Hepatocyte (in vitro differentiated cells): ENCODE data around the gene DNAAF3.

Experiments
- CTCF ChIP-seq: fragments of 200-600 bp; sonication (generic); IDR thresholded peaks from 2 replicates; pipeline ENCODE4 v1.5.1; 2016; ENCODE audit warnings: antibody characterized with exemption, mild to moderate bottlenecking; ENCODE audit not compliant: poor library complexity
- EZH2 ChIP-seq: fragments of 200-600 bp; sonication (generic); IDR thresholded peaks from 2 replicates; pipeline ENCODE4 v1.6.1; 2016; ENCODE audit warnings: antibody characterized with exemption, mild to moderate bottlenecking, borderline replicate concordance

- no peak for TF ChIP-seq CTCF
- no peak for TF ChIP-seq EZH2
Observed at GRCh38 chr19:55174425-55175116, 8.2 kb upstream of the DNAAF3 start.
